Stimulated activated CD4-positive, alpha-beta T cell treated with anti-CD3 and anti-CD28 coated beads, Interleukin-12 subunit alpha, Interleukin-12 subunit beta, amount 100 ng/mL, for 48 hours (primary cell): Measurements from ENCODE around the gene SCAND1.

Source experiments
- DNase-seq, 3 donors: peaks; one replicate each; pipeline ENCODE4 v3.0.0-alpha.2; 2020; ENCODE audit warnings: low read depth in 2 of 3, low spot score in 1 of 3

Gene SCAND1

DNA sequence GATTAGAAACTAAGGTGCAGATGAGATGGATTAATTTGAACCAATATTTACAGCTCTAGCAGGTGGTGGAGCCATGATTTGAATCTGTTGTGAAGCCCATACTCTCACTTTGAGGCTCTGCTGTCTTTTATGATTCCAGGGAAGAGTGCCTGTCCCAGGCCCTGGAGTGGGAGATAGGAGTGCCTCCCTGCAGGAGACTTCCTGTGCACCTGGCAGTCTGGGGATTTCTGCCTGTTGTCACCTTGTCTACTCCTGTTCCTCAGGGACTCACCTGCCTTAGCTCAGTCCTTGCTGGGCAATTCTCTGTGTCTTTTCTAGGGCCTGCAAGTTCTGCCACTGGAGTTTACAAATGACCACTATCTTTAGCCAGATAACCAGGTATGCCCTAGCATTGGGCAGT, 46.3 kb downstream of the SCAND1 start:
- DNase-seq: no peak

GRCh38 chr20:35907017-35907701, 47.1 kb downstream of the SCAND1 start:
- no peak for DNase-seq

- DNase-seq: no peak
Observed at GRCh38 chr20:35904982-35905663, 49.2 kb downstream of the SCAND1 start.

- DNase-seq: no peak
Observed at GRCh38 chr20:35903843-35904242, 50.5 kb downstream of the SCAND1 start.
